Stimulated activated CD8-positive, alpha-beta memory T cell treated with anti-CD3 and anti-CD28 coated beads, Interleukin-7, amount 100 ng/mL, for 1 hour (primary cell): ENCODE measurements around the gene UQCRH.
"Not testable (repeated sequence)": the region's sequence is repeated elsewhere in the genome, so short reads cannot be mapped to it uniquely, and the experiment has no call there.

Experiments used
- DNase-seq, 2 donors: peaks; one replicate each; pipeline ENCODE4 v3.0.0-alpha.2; 2020; ENCODE audit warnings: low read depth in 2 of 2

UQCRH gene

DNA sequence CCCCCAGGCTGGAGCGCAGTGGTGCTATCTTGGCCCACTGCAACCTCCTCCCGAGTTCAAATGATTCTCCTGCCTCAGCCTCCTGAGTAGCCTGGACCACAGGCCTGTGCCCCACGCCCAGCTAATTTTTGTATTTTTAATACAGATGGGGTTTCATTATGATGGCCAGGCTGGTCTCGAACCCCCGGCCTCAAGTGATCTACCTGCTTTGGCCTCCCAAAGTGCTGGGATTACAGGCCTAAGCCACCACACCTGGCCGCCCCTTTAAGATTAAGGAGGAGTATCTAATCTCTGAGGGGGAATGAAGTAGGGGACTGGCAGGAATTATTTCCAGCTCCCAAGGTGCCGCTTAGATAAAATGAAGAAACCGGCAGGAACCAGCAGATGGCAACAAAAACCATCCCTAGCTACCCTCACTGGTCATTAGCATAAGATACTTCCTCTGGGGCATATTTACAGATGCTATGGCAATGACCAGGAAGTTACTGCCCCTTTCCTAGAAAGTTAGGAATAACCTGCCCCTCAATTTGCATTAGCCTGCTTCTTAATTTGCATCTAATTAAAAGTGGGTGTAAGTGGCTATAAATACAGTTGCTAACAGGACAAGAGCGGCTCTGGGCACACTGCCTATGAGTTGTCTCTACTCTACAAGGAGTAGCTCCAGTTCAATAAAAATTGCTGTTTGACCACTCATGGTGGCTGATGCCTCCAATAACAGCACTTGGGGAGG lies 30.0 kb downstream of the UQCRH start:
- DNase-seq: no peak

- DNase-seq: no peak
Observed at GRCh38 chr1:46334030-46334384, 30.5 kb downstream of the UQCRH start.

- DNase-seq: no peak
Observed at GRCh38 chr1:46335081-46335480, 31.6 kb downstream of the UQCRH start.

DNA sequence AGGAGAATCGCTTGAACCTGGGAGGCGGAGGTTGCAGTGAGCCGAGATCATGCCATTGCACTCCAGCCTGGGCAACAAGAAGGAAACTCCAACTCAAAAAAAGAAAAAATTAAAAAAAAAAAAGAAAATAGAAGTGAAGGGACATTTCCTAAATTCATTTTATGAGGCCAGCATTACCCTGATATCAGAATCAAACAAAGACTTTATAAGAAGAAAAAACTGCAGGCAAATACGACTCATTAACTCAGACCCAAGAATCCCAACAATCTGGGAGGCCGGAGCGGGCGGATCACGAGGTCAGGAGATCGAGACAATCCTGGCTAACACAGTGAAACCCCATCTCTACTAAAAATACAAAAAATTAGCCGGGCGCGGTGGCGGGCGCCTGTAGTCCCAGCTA lies 33.9 kb downstream of the UQCRH start:
- not testable (repeated sequence) for DNase-seq

GRCh38 chr1:46340404-46341221 lies 37.1 kb downstream of the UQCRH start, which contains the start of gene NSUN4:
NSUN4 (plus strand) TSS chr1:46340807; CDS start chr1:46340827, 20 bp downstream.
- peak; percentile 50 to 60 for DNase-seq

DNA sequence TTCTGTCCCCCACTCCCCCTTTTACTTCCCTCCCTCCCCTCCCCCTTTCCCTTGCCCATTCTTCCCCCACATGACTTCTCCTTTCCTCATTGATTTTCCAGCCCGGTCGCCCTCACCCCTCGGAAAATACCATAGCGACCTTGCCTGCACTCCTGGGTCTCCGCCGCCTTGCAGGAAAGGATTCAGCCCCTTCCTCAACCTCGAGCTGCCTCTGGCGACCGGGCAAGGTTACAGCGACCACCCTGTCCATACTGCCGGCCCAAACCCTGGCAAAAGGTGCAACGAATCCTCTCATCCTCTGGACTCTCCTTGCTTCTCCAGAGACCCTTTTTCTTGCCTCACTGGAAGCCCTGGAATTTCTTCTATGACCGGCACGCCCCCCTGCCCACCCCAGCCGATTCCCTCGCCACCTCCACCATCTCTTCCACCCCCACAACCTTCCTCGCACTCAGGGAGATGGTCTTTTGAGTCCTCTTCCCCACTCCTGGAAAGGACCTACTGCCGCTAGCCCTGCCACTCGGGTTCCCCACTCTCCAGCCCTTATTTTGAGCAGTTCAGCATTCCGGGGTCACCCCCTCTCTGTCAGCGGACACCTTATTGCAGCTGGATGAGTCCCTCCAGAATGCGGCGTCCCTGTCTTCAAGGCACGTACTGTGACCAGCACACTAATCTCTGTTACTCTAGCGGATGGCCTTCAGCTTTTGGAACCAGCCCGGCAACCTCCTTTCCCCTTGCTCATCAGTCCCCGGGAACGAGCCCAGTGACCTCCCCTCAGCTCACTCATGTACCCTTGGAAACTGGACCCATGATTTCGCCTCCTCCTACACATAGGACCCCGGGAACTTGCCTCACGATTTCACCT lies 38.0 kb downstream of the UQCRH start:
- DNase-seq: no peak

DNA sequence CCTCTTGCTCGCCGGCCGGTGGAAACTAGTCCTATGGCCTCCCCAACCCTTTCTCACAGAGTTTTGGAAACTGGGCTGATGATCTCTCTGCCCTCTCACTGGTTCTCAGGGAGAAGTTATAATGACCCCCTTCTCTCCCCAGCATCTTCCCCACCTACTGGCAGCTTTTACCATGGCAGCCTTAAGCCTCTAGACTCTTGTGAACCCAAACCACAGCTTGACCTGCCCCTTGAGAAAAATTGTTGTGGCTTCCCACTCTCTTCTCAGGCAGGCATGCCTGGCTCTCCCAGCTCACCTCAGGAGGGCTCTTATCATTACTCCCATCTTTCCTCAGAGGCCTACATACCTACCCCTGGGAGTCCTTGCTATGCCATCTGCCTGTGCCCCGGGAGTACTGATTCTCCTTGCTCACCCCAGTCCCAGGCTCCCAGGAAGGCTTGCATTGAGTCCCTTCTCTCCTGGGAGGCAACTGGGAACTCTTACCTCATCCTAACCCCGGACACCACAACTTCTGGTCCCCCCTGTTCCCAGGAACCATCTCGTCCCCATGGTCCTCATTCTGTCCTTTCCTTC lies 38.7 kb downstream of the UQCRH start:
- no peak for DNase-seq

DNA sequence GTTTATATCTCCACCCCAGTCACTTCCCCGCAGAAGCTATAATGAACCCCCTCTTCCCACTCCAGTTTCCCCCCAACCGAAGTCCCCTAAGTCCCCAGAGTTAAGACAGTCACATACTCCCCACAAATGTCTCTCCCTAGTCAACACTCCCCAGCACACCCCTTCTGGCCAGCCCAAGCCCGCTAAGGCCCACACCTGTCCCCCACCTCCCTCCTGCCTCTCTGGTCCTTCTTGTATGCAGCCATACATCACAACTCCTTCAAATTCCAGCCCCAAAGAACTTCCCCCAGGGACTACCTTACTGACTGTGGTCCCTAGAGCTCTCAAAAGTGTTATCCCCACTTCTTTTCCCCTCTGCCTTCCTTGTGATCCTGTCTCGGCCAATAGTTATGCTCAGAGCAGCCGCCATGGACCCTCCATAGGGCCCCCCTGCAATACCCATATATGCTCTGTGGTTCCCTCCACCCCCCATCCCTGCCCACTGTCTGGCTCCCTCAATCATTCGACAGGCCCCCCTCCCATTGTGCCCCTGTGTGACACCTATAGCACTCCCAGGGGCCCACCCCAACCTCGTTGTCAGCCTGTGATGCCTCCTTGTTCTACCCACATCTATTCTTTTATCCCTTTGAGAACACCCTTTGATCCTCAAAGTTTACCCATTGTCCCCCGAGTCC lies 39.3 kb downstream of the UQCRH start:
- no peak for DNase-seq

DNA sequence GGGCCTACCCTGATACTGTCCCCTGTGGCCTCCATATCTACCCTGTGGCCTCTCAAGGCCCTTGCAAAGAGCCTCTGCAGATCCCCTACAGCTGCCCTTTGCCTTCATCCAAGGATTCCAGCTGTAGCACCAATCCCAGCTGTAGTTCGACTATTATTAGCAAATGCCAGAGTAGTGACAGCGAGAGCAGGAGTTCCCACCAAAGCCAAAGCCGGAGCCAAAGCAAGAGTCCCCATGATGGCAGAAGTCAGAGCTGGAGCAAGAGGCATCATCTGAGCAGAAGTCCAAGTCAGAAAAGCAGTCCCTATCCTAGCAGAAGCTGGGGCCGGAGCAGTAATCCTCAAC lies 39.8 kb downstream of the UQCRH start:
- no peak for DNase-seq

DNA sequence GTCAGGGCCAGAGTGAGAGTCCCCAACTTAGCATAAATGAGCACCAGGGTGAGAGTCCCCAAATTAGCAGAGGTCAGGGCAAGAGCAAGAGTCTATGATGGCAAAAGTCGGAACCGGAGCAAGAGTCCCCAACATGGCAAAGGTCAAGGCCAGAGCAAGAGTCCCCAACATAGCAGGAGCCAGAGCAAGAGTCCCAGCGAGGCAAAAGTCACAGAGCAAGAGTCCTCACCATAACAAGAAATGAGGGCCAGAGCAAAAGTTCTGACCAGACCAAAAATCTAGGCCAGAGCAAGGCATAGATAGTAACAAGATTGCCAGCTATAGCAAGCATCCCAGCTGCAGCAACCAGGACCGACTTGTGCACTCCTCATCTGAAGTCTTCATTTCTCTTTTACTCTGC lies 40.2 kb downstream of the UQCRH start:
- DNase-seq: no peak

GRCh38 chr1:46344481-46344880 lies 41.0 kb downstream of the UQCRH start:
- no peak for DNase-seq

- no peak for DNase-seq
Observed at GRCh38 chr1:46345281-46345680, 41.8 kb downstream of the UQCRH start.

GRCh38 chr1:46352363-46352762 lies 48.9 kb downstream of the UQCRH start:
- DNase-seq: no peak

GRCh38 chr1:46355920-46356319 lies 52.4 kb downstream of the UQCRH start:
- DNase-seq: not testable (repeated sequence)

GRCh38 chr1:46362158-46362557 lies 58.7 kb downstream of the UQCRH start:
- no peak for DNase-seq

- DNase-seq: no peak
Observed at GRCh38 chr1:46363121-46363520, 59.6 kb downstream of the UQCRH start.

DNA sequence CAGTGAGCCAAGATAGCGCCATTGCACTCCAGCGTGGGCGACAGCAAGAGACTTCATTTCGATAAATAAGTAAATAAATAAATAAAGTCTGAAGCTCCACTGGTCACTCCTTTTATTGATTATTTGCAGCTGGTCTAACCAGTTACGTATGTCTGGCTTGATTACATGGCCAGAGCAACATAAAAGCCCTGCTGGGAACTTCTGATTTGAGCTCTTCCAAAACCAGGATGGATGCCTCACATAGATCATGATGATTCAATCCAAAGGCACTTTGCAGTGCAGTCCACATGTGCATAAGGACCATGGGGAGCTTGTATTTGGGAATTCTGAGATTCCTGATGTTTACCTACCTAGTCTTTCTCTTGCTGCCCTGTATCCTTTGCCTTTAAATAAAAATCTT lies 61.1 kb downstream of the UQCRH start:
- DNase-seq: no peak

- not testable (repeated sequence) for DNase-seq
Observed at GRCh38 chr1:46365796-46366195, 62.3 kb downstream of the UQCRH start.
